Superior temporal gyrus (tissue), 1 donor: ENCODE results near the gene FMC1.
"Not testable (repeated sequence)": the region's sequence is repeated elsewhere in the genome, so short reads cannot be mapped to it uniquely, and the experiment has no call there.

Experiments used
- DNase-seq: peaks from one replicate; pipeline ENCODE4 v3.0.0-alpha.2; 2016; ENCODE audit errors: extremely low spot score

FMC1 gene

GRCh38 chr7:139340037-139340807 is 915 bp upstream of the FMC1 start:
- peak; percentile 100 for DNase-seq

DNA sequence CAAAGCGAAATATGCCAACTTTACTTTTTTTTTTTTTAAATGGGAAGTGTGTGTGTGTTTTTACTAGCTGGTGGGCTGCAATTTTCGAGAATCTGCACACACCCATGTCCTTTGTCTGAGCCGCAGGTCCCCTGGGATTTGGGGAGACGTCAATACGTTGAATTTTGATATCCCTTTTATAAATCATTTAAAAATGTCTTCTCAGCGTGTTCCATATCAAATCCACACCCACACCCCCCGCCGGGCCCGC is 404 bp upstream of the FMC1 start:
- DNase-seq: no peak

DNA sequence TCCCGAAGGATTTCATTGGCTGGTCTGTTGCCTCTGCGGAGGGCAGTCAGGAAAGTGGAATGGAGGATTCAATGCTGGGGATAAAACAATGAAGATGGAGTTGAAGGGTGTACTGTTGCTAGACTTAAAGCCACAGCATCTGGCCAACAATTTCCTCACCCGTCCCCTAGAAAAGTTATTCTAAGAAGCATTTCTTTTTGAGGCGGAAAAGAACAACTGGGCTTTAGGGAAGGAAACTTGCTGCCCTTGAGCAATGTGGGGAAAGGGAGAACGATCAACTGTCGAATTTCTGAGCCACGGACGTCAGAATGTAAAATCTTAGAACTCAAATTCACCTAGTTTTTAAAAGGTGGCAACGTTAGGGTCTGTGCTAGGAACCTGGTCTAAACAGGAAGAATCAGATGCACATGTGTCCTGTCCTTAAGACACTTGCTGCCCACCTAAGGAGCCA is 664 bp downstream of the FMC1 start:
- no peak for DNase-seq

DNA sequence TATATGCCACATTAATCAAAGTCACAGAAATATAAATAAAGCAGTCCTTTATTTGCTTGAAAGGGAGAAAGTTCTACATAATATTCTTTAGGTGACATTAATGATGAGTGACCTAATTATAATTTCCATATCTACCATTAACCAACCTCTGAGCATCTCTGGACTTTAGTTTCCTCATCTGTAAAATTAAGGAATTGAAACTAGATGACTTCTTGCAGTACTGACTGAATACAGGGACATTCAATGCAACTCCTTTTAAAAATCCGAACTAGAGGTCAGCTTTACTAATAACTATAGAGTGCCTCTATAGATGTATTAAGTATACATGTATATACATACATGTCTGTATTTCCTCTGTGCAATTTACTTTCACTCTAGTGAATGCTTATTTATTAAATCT is 3.9 kb downstream of the FMC1 start:
- DNase-seq: no peak

DNA sequence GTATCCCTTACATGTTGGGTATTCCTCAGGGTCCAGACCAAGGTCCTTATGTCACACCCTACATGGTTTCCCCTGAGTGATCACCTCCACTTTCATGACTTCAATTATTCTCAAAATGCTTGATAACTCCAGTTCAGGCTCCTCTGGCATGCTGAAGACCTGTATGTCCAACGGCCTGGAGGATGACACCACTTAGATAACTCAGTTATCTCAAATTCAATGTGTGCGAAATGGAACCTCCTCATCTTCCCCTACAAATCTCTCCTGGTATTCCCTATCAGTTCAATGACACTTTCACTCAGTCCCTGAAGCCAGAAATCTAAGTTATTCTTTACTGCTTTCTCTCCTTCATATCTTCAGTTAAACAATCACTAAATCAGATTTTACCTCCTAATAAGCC is 9.9 kb downstream of the FMC1 start:
- no peak for DNase-seq

GRCh38 chr7:139354729-139355128 is 13.6 kb downstream of the FMC1 start:
- DNase-seq: no peak

DNA sequence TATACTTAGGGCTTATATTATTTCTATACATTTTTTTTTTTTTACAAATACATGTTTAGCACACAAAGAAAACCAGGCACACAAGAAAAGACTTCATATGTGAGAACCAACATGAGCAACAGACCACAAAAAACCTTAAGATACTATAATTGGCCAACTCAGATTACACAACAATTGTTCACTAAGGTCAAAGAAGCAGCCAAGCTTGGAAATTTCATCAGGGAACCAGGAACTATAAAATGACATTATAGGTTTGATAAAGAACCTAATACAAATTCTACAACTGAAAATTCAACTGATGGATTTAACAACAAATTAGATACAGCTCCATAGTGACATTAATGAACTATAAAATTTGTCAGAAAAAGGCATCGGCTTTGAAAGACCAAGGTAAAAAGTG is 14.2 kb downstream of the FMC1 start:
- no peak for DNase-seq

DNA sequence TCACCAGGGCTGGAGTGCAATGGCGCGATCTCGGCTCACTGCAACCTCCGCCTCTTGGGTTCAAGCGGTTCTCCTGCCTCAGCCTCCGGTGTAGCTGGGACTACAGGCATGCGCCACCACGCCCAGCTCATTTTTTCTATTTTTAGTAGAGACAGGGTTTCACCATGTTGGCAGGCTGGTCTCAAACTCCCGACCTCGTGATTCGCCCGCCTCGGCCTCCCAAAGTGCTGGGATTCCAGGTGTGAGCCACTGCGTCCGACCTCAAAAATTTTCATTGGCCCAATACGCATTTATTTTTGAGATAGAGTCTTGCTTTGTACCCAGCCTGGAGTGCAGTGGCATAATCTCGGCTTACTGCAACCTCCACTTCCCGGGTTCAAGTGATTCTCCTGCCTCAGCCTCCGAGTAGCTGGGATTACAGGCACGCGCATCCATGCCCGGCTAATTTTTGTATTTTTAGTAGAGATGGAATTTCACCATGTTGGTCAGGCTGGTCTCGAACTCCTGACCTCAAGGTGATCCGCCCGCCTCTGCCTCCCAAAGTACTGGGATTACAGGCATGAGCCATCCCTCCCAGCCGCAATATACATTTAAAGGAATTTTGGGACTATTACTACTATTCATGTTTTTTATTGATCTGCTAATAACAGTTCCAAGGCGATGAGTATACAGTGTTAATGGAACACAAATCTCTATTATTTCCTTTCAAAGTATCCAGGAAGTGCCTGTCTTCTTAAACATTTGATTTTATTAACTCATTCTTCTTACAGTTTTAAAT is 16.8 kb downstream of the FMC1 start:
- not testable (repeated sequence) for DNase-seq

DNA sequence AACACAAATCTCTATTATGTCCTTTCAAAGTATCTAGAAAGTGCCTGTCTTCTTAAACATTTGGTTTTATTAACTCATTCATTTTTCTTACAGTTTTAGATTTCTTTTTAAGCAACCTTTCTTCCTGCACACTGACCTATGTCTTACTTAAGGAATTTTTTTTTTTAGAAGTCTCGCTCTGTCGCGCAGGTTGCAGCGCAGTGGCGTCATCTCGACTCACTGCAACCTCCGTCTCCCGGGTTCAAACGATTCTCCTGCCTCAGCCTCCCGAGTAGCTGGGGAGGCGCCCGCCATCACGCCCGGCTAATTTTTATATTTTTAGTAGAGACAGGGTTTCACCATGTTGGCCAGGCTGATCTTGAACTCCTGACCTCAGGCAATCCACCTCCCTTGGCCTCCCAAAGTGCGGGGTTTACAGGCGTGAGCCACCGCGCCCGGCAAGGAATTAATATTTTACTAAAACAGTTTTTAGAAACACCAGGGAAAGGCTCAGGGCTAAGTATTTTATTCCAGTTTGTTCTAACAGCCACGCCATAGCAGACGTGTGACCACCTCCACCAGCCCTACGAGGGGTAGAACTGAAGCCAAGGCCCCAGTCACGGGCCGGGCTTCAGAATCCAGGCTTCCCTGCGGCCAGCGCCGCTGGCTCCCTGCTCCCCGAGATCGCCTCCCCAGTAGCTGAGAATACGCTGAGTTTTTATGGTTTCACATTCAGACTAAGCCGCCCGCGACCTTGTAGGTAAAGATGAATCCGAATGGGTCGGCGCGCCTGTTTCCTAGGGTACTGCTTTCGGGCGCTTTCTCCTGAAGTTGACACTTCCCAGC is 17.6 kb downstream of the FMC1 start:
- no peak for DNase-seq

DNA sequence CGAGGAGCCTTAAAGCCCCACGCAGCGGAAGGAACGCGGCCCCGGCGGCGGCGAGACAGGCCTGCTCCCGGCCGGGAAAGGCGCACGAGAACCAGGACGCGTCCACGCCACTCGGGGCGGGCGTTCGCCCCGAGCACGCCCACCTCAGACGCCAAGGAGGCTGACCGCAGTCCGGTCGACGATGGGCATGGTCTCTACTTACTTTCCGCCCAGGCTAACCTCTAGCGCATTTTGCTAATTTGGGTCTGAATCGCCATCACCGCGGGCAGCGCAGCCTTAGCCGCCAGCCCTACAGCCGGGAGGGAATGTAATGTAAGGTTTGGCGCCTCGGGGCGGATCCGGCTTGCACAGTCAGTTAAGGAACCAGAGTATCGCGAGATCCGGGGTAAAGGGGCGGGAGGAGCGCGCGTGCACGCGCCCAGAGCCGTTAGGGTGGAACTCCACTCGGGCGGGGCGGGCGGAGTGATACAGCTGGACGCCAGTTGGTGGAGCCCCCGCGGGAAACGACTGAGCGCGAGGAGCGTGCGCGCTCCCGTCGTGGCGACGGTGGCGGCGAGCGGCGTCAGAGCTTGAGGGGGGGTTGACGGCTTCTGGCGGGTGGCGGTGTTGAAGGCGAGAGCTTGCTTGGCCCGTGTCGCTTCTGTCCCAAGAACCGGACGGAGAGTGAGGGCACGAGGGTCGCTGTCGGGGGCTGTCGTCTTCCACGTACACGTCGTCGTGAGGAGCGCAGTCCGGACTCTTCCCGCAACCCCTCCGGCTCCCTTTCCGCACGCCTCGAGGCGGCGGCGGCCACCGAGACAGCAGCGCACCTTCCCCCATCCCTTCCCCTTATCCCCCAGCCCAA is 18.5 kb downstream of the FMC1 start, which contains the start of gene LUC7L2:
Gene LUC7L2, plus strand, starts transcription at position 529 of the 844 bp plus-strand sequence. CDS start 368 bp downstream, outside the sequence.
- DNase-seq: peak; percentile 98

DNA sequence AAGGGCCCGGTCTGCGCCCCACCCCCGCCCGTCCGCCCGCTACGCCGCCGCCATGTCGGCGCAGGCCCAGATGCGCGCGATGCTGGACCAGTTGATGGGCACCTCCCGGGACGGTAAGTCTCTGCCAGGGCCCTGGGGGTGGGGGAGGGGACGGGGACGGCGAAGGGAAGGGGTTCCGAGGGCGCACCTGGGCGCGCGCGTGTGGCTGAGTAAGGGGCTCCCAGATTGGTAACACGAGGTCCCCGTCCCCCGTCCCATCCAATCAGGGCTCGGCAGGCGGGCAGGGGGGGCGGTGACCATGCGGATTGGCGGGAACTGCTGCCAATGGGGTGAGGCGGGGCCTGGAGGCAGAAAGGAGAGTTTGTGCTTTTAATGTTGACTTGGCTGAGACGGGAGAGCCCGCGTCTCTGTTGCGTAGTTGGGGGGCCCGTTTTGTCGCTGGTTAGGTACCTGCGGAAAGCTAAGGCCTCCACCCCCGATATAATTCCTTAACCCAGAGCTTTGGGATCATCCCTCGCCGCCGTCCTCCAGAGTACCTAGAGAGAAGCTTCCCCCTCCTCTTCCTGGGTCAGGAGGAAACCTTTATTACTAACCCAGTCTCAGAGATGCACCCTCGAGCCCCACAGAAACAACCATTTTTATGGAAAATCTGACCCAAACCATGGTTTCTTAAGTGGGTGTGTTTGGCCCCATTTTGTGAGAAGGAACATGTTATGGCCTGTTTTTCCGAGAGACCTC is 19.2 kb downstream of the FMC1 start:
- peak; percentile 95 for DNase-seq

- peak; percentile 61 for DNase-seq
These were observed 19.8 kb downstream of the FMC1 start for GRCh38 chr7:139360948-139361307.

DNA sequence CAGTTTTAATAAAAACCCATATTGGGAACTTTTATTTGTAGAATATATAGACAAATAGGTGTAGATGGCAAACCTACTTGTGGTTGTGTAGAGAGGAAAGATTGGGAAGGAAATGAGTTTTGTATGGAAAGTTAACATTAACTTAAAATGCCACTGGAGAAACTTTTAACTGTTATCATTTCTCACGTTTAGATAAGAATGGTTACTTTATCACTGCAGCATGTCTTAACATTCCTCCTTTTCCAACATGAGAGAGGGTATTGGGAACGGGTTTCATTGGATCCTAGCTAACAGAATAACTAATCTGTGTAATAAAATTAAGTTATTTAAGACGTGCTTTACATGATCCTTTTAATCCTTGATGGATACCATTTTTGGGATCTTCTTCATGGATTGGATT is 20.4 kb downstream of the FMC1 start:
- DNase-seq: no peak

DNA sequence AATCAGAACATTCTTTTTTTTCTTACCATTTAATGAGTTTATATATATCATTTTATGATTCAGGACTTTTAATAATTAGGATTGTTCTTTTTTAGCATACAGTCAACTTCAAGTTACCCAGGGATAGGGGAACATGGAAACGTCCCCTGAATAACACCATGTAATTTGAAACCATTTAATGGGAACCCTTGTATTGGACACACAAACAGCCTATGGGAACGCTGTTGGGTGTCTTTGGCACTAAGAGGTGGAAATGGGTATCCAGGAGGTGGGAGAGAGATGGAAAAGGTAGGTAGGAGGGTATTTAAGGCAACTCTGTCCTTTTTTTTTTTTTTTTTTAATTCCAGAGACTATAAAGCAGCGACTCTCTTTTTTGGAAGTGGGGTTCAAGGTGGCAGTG is 21.2 kb downstream of the FMC1 start:
- DNase-seq: no peak

DNA sequence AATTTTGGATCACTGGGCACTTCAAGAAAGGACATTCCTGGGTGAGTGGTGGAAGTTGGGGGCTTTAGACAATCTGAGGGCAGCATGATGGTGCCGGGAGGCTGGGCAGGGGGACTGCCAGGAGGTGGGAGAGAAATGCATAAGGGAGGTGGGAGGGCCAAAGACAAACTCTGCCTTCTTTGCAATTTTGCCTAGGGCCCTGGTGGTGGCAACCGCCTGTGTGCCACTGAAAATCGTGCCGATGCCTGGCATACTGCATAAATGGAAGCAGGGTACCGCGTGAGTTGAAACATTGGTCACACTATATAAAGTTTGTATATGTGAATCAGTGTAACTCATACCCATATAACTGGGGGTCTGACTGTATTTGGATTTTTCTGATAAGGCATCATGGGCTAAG is 21.8 kb downstream of the FMC1 start:
- DNase-seq: no peak

DNA sequence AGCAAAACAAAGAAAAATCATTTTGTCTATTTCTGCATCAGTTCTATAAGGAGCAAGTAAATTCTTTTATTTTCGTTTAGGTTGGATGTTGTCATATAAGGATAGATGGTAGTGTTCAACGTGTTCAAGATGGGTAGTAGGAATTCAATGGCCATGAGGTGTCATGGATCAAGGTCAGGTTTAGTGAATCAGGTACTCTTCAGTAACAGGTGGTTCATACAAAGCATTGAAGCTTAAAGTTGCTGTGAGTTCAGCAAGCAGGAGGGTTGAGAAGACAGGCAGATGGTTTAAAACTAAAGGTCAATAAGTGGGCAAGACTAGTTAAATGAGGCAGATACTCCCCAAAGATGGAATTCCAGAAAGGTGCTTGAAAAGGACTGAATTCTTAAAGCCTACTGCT is 24.2 kb downstream of the FMC1 start:
- DNase-seq: no peak

DNA sequence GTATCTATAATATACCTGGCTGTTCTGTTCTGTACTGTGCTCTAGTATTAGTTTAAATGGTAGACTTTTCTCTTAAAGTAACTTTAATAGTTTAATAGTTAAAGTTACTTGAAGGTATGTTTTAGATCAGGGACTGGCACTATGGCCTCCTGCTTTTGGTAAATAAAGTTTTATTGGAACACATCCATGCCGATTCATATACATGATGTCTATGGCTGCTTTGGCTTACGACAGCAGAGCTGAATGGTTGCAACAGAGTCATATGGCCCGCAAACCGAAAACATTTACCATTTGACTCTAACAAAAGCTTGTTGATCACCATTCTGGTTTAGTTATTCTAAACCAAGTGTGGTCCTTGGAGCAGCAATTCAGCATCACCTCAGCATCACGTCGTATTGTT is 25.3 kb downstream of the FMC1 start:
- DNase-seq: no peak

DNA sequence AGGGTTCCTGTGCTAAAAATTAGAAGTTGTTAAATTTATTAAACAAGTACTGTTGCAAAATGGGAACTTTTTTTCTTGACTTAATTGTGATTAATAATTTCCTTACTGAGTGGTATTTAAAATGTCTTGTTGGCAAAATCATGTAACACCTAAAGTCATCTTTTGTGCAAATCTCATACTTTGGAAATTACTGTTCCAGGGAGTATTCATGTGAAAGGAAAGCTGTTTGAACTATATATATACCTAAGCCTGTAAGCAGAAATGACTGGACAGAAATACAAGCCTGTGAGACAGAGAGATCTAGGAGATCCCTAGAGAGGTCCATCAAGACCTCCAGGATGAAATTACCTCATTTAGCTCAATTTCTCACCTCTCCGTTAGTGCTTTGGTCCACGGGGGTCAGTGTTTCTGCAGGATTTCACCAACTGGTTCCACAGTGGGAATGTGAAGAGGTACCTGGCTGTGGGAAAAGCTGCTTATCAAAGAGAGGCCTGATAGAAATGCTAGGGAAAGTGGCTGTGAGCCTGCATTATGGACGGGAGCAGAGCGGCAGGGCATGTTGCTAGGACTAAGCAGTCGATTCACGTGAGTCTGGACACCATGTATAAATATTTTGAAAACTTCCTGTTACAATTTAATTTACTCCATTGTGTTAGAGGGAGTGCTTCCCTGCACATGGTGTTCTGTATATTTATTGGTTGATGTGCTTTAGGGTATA is 26.5 kb downstream of the FMC1 start:
- no peak for DNase-seq

GRCh38 chr7:139370301-139370942 is 29.3 kb downstream of the FMC1 start:
- no peak for DNase-seq

DNA sequence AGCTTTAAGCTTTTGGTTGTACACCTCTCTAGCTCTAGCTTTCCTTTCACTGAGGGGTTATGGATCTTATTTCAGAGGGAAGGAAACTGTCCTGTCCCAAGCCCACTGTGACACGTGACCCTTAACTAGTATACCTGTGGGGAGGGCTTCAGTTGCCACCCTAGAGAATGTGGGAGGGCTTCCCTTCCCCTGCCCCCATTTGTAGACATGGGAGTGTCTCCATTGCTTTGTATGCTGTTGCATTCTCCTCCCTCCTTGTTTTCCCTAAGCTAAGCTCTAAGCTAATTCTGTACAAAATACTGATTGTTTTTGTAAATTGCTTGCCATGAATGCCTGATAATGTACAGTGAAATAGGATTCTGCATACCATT is 29.8 kb downstream of the FMC1 start:
- no peak for DNase-seq
